Measurements from ENCODE around the gene SOX14.

The SOX14 gene

DNA sequence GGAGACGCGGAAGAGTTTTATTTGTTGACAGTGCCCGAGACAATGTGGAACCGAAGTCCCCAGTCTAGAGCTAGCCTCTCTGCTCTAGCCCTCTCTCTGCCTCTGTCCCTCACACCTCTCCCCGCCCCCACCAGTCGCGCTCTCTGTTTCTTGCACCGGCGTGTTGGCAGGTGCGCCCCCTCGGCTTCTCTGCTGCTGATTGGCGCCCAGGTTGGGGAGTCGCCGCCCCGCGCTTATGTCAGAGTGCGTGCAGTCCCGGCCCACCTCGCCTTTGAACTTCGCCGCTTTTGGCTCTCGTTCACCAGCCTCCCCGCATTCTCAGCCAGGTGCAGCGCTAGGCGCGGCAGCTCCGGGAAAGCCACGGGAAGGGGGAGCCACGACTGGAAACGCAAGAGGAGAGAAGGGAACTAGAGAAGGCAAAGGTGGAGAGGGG, at the start of gene SOX14:
Gene SOX14 (plus strand): TSS at position 315 of the 433 bp plus-strand sequence. CDS start 470 bp downstream, outside the sequence.
- no peak for TF ChIP-seq Cebpa-rat (IDR thresholded peaks at IDR 0.05)
- no peak within 1 kb of the TSS for H3K4me2 ChIP-seq

DNA sequence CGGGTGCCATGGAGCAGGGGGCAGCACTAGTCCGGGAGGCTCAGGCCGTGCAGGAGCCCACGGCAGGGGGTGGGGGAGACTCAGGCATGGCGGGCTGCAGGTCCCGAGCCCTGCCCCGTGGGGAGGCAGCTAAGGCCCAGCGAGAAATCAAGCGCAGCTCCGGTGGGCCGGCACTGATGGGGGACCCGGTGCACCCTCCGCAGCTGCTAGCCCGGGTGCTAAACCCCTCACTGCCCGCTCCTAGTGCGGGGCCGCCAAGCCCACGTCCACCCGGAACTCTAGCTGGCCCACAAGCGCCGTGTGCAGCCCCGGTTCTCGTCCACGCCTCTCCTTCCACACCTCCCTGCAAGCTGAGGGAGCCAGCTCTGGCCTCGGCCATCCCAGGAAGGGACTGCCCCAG, 49.6 kb upstream of the SOX14 start:
- peaks cover 14% of the 10 kb centered on the region; the same call in 1 of the 2 replicates for H3K9me3 ChIP-seq
- no peak for TF ChIP-seq Cebpa-rat (IDR thresholded peaks at IDR 0.05)
- H4K20me1 ChIP-seq, result no peaks in the 10 kb centered on the region
- H3K36me3 ChIP-seq, result no peaks in the 10 kb centered on the region
- no peak overlapping the region for H3K4me2 ChIP-seq
- H3K4me3 ChIP-seq, result no peak overlapping the region
- no peak overlapping the region for H3K9ac ChIP-seq
- H3K27me3 ChIP-seq, result no peaks in the 10 kb centered on the region
- no peaks in the 10 kb centered on the region for H3K4me1 ChIP-seq
- H3K27ac ChIP-seq, result no peak overlapping the region

More for the DNA sequence above, at the start of gene SOX14:
- H3K36me3 ChIP-seq, result no peaks in the 10 kb centered on the region
- peaks cover 87% of the 10 kb centered on the region for H3K9me3 ChIP-seq
- H3K27ac ChIP-seq, result no peak within 1 kb of the TSS
- no peaks in the 10 kb centered on the region for H3K4me1 ChIP-seq
- no peak within 1 kb of the TSS for H3K9ac ChIP-seq
- H3K4me3 ChIP-seq, result no peak within 1 kb of the TSS
- peaks cover 79% of the 10 kb centered on the region for H3K27me3 ChIP-seq
- H4K20me1 ChIP-seq, result no peaks in the 10 kb centered on the region

DNA sequence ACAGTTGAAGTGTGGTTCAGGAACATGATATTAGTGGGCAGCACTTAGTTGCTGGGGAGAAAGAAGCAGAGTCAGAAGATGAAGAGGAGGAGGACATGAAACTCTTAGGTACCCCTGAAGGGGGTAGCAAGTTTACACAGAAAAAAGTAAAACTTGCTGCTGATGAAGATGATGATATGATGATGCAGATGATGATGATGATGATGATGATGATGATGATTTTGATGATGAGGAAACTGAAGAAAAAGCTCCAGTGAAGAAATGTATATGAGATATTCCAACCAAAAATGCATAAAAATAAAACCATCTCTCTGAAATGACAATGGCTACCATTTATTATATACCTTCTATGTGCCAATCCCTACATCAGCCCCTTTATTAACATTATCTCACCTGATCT, 39.9 kb upstream of the SOX14 start:
- Histone ChIP-seq H3K27me3 (no peaks in the 10 kb centered on the region), H3K4me1 (no peaks in the 10 kb centered on the region), H4K20me1 (no peaks in the 10 kb centered on the region), H3K4me2 (no peak overlapping the region), H3K9ac (no peak overlapping the region), H3K36me3 (no peaks in the 10 kb centered on the region), H3K9me3 (no peaks in the 10 kb centered on the region), H3K27ac (no peak overlapping the region), H3K4me3 (no peak overlapping the region)
- TF ChIP-seq Cebpa-rat (IDR thresholded peaks at IDR 0.05), result no peak

DNA sequence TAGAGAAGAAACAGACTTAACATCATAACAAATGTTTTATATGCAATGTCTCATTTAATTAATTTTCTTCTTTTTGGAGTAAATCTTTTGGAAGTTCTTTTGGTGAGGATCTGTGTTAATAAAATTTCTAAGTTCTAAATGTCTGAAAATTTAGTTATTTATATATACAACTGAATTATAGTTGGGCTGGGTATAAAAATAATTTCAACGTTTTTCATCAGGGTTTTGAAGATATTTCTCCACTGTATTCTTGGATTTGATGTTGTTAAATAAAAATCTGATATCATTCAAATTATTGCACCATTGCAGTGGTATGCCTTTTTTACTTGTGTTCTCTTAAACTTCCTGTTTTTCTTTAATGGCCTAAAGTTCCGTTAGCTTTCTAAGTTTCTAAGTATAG, 26.9 kb upstream of the SOX14 start:
- peaks cover 41% of the 10 kb centered on the region for H3K9me3 ChIP-seq
- H3K27ac ChIP-seq, result no peak overlapping the region
- no peak for TF ChIP-seq Cebpa-rat (IDR thresholded peaks at IDR 0.05)
- no peaks in the 10 kb centered on the region for H3K4me1 ChIP-seq
- H3K4me2 ChIP-seq, result no peak overlapping the region
- H4K20me1 ChIP-seq, result no peaks in the 10 kb centered on the region
- H3K4me3 ChIP-seq, result no peak overlapping the region
- no peak overlapping the region for H3K9ac ChIP-seq
- no peaks in the 10 kb centered on the region for H3K27me3 ChIP-seq
- no peaks in the 10 kb centered on the region for H3K36me3 ChIP-seq

DNA sequence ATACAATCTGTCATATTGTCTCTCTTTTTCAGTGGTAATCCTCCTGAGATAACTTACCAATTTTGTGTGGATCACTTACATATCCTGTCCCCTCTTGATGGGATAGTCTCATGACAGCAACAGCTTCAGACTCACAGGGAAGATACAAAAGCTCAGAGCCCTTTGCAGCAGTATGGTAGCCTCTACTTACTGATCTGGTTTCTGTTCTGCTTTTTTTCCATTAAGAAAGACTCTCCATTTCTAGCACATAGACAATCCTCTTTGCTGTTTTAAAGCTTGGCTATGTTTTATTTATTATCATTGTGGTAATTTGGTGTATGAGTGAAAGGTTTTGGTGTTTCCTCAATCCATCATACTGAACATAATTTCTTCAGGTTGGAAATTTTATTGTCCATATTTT, 25.4 kb upstream of the SOX14 start:
- TF ChIP-seq Cebpa-rat (IDR thresholded peaks at IDR 0.05), result no peak
- H3K4me3 ChIP-seq, result no peak overlapping the region
- H4K20me1 ChIP-seq, result no peaks in the 10 kb centered on the region
- no peaks in the 10 kb centered on the region for H3K36me3 ChIP-seq
- H3K9me3 ChIP-seq, result peaks cover 41% of the 10 kb centered on the region
- H3K27me3 ChIP-seq, result no peaks in the 10 kb centered on the region
- no peak overlapping the region for H3K4me2 ChIP-seq
- H3K27ac ChIP-seq, result no peak overlapping the region
- no peak overlapping the region for H3K9ac ChIP-seq
- no peaks in the 10 kb centered on the region for H3K4me1 ChIP-seq

DNA sequence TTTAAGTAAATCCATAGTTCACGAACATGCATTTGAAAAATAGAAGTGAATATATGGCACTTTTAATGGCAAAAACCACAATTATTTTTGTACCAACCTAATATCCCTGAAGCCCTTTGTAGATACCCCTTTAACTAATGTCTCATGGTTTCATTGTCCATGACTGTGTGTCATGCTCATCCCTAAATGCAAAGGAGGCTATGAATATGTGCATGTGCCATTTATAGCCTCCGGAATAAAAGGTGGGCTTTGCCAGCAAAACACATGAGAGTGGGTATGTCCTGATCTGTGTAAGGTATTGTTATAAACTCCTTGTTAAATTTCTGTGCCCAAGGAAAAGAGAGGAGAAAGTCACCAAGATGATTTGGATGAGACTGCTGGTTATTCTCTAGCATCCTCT, 20.5 kb upstream of the SOX14 start:
- Histone ChIP-seq H3K36me3 (no peaks in the 10 kb centered on the region), H3K4me1 (no peaks in the 10 kb centered on the region), H3K9ac (no peak overlapping the region), H4K20me1 (no peaks in the 10 kb centered on the region), H3K27me3 (no peaks in the 10 kb centered on the region), H3K4me3 (no peak overlapping the region), H3K4me2 (no peak overlapping the region), H3K27ac (no peak overlapping the region), H3K9me3 (peaks cover 4% of the 10 kb centered on the region; the same call in 1 of the 2 replicates)
- TF ChIP-seq Cebpa-rat (IDR thresholded peaks at IDR 0.05), result no peak

DNA sequence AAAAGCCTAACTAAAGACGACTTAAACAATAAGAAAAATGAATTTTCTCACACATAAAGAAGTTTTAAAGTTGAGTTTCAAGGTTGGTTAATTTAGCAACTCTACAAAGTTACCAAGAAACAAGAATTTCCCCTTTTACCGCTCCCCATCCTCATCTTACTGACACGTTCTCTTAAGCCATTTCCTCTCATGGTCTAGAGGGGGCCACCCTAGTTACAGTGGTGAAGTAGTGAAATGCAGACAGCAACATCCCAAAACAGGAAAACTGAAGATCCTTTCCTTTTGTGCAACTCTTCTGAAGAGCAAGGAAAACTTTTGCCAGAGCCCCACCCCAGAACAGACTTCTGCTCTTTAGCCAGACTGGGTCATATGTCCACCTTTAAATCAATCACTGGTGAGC, 17.3 kb upstream of the SOX14 start:
- H3K4me1 ChIP-seq, result no peaks in the 10 kb centered on the region

DNA sequence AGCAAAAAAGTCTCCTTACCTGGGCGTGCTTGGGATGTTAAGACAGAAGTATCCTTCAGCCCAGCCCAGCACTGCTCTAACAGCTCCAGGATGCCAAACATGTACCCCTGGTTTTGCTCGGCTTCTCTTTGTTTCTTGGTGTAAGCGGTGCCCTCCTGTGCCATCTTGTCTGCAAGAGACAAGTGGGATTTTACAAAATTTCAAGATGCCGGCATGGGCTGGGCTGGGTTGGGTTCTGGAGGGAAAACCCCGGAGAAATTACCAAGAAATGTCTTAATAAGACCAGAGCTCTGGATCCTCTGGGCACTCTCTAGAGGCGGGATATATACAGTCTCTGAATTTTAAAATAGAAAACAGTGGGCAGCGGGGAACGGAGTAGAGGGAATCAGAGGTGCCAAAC, 4.6 kb upstream of the SOX14 start:
- Histone ChIP-seq H3K4me1 (no peaks in the 10 kb centered on the region), H3K9ac (no peak overlapping the region), H3K27ac (no peak overlapping the region), H3K4me3 (no peak overlapping the region), H3K36me3 (no peaks in the 10 kb centered on the region), H3K4me2 (no peak overlapping the region), H4K20me1 (no peaks in the 10 kb centered on the region), H3K9me3 (peaks cover 47% of the 10 kb centered on the region), H3K27me3 (peaks cover 33% of the 10 kb centered on the region)
- TF ChIP-seq Cebpa-rat (IDR thresholded peaks at IDR 0.05), result no peak

More for the DNA sequence above, 17.3 kb upstream of the SOX14 start:
- no peak for TF ChIP-seq Cebpa-rat (IDR thresholded peaks at IDR 0.05)
- Histone ChIP-seq H3K27me3 (no peaks in the 10 kb centered on the region), H3K27ac (no peak overlapping the region), H3K9ac (no peak overlapping the region), H3K36me3 (no peaks in the 10 kb centered on the region), H3K9me3 (no peaks in the 10 kb centered on the region), H4K20me1 (no peaks in the 10 kb centered on the region), H3K4me2 (no peak overlapping the region), H3K4me3 (no peak overlapping the region)

DNA sequence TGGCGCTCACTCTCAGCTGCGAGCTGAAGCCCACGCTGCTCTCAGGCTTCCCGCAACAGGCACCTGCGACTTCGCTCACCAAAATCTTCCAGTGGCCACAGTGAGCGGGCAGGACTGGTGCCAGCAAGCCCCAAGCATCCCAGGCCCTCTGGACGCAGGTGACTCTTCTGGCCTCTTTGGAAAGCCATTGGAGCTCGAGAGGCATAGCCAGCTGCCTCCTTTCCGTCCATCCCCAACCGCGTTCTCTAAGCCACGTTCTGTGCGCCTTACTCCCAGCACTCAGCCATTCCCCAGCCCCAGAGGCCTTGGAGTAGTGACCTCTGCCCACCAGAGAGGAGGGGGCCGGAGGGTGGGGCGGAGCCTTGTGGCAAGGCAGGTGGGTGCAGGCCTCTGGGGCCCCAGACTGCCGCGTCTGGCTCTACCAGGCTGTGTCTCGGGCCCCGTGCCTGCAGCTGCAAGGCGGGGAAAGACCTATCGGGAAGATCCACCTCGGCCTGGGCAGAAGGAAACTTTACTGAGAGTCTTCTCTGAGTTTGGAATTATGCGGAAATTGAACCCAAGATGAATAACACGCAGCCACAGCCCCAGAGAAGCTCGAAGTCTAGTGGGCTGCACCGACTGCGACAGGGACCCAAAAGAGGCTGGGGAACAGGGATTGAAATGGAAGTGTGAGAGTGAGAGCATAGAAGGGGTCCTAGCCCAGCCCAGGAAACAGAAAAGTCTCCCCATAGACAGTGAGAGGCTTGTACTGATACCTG, 3.6 kb upstream of the SOX14 start:
- Histone ChIP-seq H3K36me3 (no peaks in the 10 kb centered on the region), H3K9ac (no peak overlapping the region), H3K27ac (no peak overlapping the region), H3K4me1 (no peaks in the 10 kb centered on the region), H4K20me1 (no peaks in the 10 kb centered on the region), H3K27me3 (peaks cover 44% of the 10 kb centered on the region), H3K9me3 (peaks cover 52% of the 10 kb centered on the region), H3K4me3 (no peak overlapping the region), H3K4me2 (no peak overlapping the region)
- no peak for TF ChIP-seq Cebpa-rat (IDR thresholded peaks at IDR 0.05)

DNA sequence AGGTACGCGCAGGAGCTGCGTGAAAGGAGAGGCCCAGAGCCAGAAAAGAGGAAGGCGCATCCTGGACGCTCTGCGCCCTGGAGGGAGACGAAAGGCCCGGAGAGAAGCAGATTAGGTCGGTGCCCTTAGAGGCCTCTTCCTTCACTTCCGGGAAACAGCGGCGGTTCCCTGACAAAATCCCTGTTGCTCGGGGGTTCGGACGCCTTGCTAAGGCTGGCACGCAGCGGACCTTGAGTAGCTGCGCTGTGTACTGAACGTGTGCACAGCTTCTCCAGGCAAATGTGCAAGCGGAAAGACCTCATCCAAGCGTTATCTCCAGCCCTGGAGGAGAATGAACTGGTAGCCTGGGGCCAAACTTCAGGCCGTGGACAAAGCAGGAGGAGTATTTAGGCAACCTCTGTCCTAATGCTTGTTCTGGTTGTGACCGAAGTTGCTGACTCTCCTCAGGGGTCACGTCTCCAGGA, 3.0 kb upstream of the SOX14 start:
- Histone ChIP-seq H3K36me3 (no peaks in the 10 kb centered on the region), H3K27me3 (peaks cover 50% of the 10 kb centered on the region), H4K20me1 (no peaks in the 10 kb centered on the region), H3K4me1 (no peaks in the 10 kb centered on the region), H3K9ac (no peak overlapping the region), H3K27ac (no peak overlapping the region), H3K4me2 (no peak overlapping the region), H3K9me3 (peaks cover 58% of the 10 kb centered on the region), H3K4me3 (no peak overlapping the region)
- TF ChIP-seq Cebpa-rat (IDR thresholded peaks at IDR 0.05), result no peak

Measured in BLaER1 (cell line).